ENCODE measurements around the gene PARD3B.

PARD3B gene

DNA sequence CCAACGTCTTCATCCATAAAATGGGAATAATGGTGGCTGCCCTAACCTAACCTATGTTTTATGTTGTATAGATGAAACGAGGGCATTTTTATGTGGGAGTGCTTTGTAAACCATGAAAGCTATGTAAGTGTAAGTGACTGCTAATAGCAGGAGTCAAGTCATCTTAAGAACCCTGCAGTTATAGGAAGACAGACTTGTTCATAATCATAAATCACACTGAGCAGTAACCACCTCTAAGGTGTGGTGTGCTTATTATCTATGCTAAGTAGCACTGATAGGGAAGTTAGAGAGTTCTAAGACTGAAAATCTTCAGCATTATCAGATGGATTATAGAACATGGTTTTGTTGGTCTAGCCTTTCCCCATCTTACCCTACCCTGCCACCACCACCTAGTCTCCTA lies 1112.8 kb downstream of the PARD3B start:
- DNase-seq (ENCODE audit: low spot score): no peak

- no peak for DNase-seq (ENCODE audit: low spot score)
These were observed 1113.3 kb downstream of the PARD3B start for GRCh38 chr2:205658572-205658971.

- no peak for DNase-seq (ENCODE audit: low spot score)
These were observed 1114.6 kb downstream of the PARD3B start for GRCh38 chr2:205659922-205660321.

GRCh38 chr2:205660521-205661124 lies 1115.3 kb downstream of the PARD3B start:
- DNase-seq (ENCODE audit: low spot score): no peak

DNA sequence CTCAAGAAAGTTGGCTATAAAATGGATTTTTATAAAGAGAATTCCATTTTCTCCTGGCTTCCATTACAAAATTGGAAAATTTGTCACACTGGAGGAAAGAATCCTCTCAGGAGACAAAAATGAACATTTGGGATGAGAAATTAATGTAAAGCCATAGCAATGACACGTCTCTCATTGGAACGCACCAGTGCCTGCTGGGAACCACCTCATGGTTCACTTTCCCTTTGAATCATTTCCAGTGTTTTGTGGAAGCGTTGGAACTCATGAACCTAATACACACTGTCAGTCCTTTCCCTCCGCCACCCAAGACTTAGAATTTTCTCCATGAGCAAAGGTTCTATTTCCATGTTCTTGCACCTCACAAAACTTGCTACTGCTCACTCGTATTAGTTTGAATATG lies 1116.0 kb downstream of the PARD3B start:
- no peak for DNase-seq (ENCODE audit: low spot score)

DNA sequence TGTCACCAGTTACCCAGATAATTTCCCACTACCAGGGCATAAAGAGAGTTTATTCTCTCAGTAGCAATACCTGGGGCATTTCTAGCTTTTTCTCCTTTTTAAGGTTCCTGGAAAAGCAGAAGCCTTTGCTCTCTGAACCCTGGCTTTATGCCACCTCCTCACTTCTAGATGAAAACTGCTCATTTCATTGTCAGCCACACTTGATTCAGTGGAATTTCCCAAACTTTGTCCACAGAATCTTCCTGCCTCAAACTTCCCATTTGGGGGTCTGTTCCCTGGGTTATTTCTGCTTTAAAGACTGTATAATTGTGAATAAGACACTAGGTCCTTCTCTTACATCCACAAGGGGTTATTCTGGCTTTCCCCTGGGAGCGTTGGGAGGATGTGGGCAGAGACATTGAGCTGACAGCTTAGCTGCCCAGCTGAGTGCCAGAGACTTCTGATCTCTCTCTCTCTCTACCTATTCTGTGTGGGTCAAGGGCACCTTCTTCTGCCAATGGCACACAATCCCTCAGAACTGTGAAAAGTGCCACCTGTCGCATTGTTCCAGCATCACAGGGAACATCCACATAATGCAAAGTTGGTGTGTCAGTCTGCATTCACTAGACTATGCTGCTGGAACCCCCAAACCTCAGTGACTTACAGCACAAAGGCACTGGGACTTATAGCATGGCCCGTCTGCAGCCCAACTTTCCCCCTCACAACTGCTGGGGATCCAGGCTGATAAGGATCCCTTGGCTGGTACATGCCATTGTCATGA lies 1117.1 kb downstream of the PARD3B start:
- DNase-seq (ENCODE audit: low spot score): no peak

GRCh38 chr2:205665791-205666190 lies 1120.5 kb downstream of the PARD3B start:
- DNase-seq (ENCODE audit: low spot score): no peak

Measured in LoVo (cell line).